Muscle layer of colon (tissue), 2 donors: ENCODE results near the gene KRTDAP.
"Not testable (repeated sequence)": the region's sequence is repeated elsewhere in the genome, so short reads cannot be mapped to it uniquely, and the experiment has no call there.

ENCODE experiments used
- H3K27ac ChIP-seq: one replicate; pipeline ENCODE4 v1.7.0; 2013; ENCODE audit warnings: low read depth, mild to moderate bottlenecking, low read length, moderate library complexity
- H3K27me3 ChIP-seq, 2 donors: one replicate each; pipeline ENCODE4 v1.7.0; 2013; ENCODE audit warnings: low read length in 2 of 2, mild to moderate bottlenecking in 2 of 2; ENCODE audit not compliant: insufficient read depth in 2 of 2, control insufficient read depth in 1 of 2
- H3K36me3 ChIP-seq: one replicate; pipeline ENCODE4 v1.7.0; 2013; ENCODE audit warnings: mild to moderate bottlenecking, low read length; ENCODE audit not compliant: insufficient read depth
- H3K4me1 ChIP-seq: one replicate; pipeline ENCODE4 v1.7.0; 2013; ENCODE audit warnings: mild to moderate bottlenecking, low read length; ENCODE audit not compliant: insufficient read depth
- H3K4me3 ChIP-seq, 2 donors: one replicate each; pipeline ENCODE4 v1.7.0; 2013; ENCODE audit warnings: low read length in 2 of 2, low read depth in 1 of 2, mild to moderate bottlenecking in 1 of 2, moderate library complexity in 1 of 2
- H3K9ac ChIP-seq: one replicate; pipeline ENCODE4 v1.7.0; 2013; ENCODE audit warnings: low read length
- H3K9me3 ChIP-seq: one replicate; pipeline ENCODE4 v1.7.0; 2013; ENCODE audit warnings: mild to moderate bottlenecking, low read length
- donor health status: abdominal sarcoma.
- donor health status: Adenocarcinoma of cecum.

Gene KRTDAP

DNA sequence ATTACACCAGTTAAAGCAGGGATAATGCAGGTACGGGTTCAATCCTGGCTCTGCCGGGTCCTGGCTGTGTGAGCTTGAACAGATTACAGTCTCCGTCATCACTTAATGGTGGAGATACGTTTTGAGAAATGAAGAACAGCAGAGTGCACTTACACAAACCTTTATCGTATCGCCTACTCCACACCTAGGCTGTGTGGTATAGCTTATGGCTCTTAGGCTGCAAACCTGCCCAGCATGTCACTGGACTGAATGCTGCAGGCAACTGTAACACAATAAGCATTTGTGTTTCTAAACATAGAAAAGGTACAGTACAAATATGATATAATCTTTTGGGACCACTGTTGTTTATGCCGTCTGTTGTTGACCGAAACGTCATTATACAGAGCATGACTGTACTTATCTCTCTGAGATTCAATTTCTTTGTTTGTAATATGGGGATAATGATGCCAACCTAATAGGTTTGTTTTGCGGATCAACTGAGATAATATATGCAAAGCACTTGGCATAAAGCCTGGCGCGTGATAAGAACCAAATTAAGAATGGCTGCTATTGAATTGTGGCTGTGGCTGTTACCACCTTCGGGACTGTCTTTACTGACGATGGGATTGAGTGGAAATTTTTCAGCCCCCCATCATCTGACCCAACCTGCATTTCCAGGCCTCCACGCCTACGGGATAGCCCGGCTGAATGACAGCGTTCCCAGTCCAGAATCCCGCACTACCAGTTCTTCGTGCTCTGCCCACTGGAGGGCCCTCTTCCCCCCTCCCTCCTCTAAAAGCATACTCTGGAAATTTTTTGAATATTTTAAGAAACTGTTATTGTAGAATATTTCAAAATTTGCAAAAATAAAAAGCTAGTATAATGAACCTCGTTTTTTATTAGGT lies 11.2 kb downstream of the KRTDAP start:
- Histone ChIP-seq H3K9ac (no peak overlapping the region), H3K4me1 (no peaks in the 10 kb centered on the region), H3K4me3 (no peak overlapping the region), H3K27me3 (no peaks in the 10 kb centered on the region), H3K36me3 (no peaks in the 10 kb centered on the region), H3K27ac (no peak overlapping the region), H3K9me3 (no peaks in the 10 kb centered on the region)

DNA sequence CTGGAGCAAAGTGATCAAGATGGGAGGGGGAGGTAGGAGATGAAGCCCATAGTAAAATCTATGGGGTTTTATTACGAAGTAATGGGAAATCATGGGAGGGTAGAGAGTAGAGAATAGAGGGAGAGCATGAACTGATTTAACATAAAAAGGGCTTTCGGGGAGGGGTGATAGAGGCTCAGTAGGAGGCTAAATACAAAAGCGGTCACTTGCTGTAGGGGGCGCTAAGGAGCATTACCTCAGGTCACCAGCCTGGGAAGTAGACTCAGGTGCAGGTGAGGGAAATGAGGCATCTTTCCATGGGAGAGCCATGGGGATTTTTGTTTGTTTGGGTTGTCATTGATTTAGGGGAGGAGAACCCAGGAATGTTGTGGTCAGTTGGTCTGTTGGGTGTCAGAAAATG lies 14.1 kb downstream of the KRTDAP start:
- no peak overlapping the region for H3K9ac ChIP-seq
- no peak overlapping the region for H3K4me3 ChIP-seq
- H3K27me3 ChIP-seq, result no peaks in the 10 kb centered on the region
- H3K27ac ChIP-seq, result no peak overlapping the region
- H3K36me3 ChIP-seq, result no peaks in the 10 kb centered on the region
- no peaks in the 10 kb centered on the region for H3K4me1 ChIP-seq
- no peaks in the 10 kb centered on the region for H3K9me3 ChIP-seq

DNA sequence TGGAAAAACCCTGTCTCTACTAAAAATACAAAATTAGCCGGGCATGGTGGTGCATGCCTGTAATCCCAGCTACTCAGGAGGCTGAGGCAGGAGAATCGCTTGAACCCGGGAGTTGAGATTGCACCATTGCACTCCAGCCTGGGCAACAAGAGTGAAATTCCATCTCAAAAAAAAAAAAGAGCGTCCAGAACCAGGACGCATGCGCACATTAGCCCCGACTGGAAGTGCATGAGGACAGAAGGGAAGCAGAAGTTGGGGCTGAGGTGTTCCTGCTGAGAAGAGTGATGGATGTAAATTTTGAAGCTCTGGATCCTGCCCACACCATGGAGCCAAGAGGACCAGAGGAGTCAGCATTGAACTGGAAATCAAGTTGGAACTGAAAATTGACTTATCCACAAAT lies 15.7 kb downstream of the KRTDAP start:
- H3K9ac ChIP-seq, H3K4me1 ChIP-seq, H3K36me3 ChIP-seq, H3K27ac ChIP-seq, H3K4me3 ChIP-seq, H3K27me3 ChIP-seq, H3K9me3 ChIP-seq: not testable (repeated sequence)

DNA sequence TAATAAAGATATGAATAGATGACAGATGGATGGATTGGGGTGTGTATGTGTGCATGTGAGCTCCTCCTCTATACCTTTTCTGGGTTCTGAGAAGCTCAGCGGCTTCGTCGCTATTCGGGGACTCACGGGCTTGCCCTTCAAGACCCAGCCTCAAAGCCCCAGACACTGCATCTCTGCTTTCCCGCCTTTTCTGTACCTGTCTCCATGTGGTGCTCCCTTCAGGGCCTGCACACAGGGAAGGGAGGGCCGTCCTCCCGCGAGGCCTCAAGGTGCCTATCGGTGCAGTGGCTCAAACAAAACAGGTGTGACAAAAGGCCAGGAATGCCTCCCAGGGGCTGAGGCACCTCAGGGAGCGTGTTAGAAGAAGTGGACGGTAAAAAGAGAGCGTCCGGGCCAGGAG lies 16.2 kb downstream of the KRTDAP start:
- Histone ChIP-seq H3K4me3 (no peak overlapping the region), H3K36me3 (no peaks in the 10 kb centered on the region), H3K9ac (no peak overlapping the region), H3K9me3 (no peaks in the 10 kb centered on the region), H3K27ac (no peak overlapping the region), H3K4me1 (no peaks in the 10 kb centered on the region), H3K27me3 (no peaks in the 10 kb centered on the region)

DNA sequence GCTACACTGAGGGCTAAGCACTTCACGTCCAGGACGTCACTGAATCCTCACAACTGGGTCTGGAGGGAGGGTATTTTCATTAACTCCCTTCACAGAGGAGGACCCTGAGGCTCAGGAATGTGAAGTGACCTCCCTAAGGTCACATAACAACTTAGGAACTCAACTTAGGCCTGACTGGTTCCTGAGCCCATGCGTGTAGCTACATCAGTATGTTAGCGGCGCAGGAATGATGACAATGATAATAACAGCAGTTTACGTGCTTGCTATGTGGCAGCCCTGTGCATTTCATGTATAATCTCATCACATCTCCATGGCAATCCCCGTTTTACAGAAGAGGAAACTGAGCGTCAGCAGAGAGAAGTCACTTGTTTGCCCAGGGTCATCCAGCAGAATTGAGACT lies 18.3 kb downstream of the KRTDAP start:
- no peaks in the 10 kb centered on the region for H3K9me3 ChIP-seq
- H3K9ac ChIP-seq, result no peak overlapping the region
- no peaks in the 10 kb centered on the region for H3K36me3 ChIP-seq
- no peaks in the 10 kb centered on the region for H3K27me3 ChIP-seq
- H3K4me3 ChIP-seq, result no peak overlapping the region
- no peaks in the 10 kb centered on the region for H3K4me1 ChIP-seq
- no peak overlapping the region for H3K27ac ChIP-seq

DNA sequence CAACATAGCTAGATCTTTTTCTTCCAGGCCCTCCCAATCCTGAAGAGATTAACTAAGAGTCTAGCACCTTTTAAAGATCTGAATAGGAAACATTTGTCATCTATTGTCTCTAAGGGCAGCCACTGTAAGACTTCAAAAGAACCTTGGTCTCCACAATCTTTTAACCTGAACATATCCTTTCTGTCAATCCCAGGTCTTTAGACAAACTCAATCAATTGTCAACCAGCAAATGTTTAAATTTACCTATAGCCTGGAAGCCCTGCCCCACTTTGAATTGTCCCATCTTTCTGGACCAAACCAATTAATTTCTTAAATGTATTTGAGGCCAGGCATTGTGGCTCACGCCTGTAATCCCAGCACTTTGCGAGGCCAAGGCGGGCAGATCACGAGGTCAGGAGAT lies 19.2 kb downstream of the KRTDAP start:
- not testable (repeated sequence) for H3K4me1 ChIP-seq, H3K4me3 ChIP-seq, H3K27ac ChIP-seq, H3K9me3 ChIP-seq, H3K9ac ChIP-seq, H3K27me3 ChIP-seq, H3K36me3 ChIP-seq

DNA sequence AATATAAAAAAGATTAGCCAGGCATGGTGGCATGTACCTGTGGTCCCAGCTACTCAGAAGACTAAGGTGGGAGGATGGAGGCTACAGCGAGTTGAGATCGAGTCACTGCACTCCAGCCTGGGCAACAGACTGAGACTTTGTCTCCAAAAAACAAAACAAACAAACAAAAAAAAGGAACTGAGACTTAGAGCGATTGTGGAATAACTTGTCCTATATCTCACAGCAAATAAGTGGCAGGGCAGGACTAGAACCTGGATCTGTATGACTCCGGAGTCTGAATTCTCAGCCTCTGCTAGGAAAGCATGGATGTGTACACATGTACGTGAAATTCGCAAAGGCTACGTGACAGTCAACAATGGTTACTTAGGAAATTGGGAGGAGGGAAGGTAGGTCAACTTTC lies 20.1 kb downstream of the KRTDAP start:
- Histone ChIP-seq H3K27ac (no peak overlapping the region), H3K9me3 (no peaks in the 10 kb centered on the region), H3K36me3 (no peaks in the 10 kb centered on the region), H3K9ac (no peak overlapping the region), H3K27me3 (no peaks in the 10 kb centered on the region), H3K4me3 (no peak overlapping the region), H3K4me1 (no peaks in the 10 kb centered on the region)

DNA sequence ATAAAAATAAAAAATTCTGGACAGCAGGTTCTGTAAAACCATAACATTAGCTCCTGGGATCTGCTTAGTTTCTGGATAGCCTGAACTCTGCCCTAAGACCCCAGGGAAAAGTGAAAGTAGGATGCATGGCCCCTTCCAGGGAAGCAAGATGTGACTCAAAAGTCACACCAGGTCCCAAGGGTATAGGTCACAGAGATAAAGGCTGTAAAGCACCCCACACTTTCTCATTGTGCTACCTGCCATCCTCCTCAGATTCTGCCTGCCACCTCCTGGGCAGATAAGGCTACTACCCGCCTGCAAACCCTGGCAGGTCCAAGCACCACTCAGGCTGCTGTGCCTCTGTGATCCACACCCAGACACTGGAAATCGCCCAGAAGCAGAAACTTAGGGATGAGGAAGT lies 21.6 kb downstream of the KRTDAP start:
- no peak overlapping the region for H3K9ac ChIP-seq
- no peaks in the 10 kb centered on the region for H3K36me3 ChIP-seq
- no peaks in the 10 kb centered on the region for H3K4me1 ChIP-seq
- no peaks in the 10 kb centered on the region for H3K9me3 ChIP-seq
- no peak overlapping the region for H3K4me3 ChIP-seq
- no peaks in the 10 kb centered on the region for H3K27me3 ChIP-seq
- H3K27ac ChIP-seq, result no peak overlapping the region

DNA sequence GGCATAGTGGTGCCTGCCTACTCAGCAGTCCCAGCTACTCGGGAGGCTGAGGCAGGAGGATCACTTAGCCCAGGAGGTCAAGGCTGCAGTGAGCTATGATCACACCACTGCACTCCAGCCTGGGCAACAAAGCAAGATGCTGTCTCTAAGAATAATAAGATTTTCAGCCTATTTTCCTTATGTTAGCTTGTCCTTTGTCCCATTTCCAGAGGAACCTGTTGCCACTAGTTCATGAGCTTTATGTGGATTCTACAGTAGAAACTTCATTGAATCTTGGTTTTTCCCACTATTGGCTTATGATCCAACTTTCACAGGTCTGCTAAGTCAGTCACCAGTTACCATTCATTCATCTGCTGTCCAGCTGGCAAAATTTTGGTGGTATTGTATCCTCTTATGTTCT lies 24.0 kb downstream of the KRTDAP start:
- H3K27ac ChIP-seq, result no peak overlapping the region
- H3K9ac ChIP-seq, result no peak overlapping the region
- H3K4me1 ChIP-seq, result no peaks in the 10 kb centered on the region
- no peaks in the 10 kb centered on the region for H3K36me3 ChIP-seq
- no peak overlapping the region for H3K4me3 ChIP-seq
- H3K27me3 ChIP-seq, result no peaks in the 10 kb centered on the region
- no peaks in the 10 kb centered on the region for H3K9me3 ChIP-seq

DNA sequence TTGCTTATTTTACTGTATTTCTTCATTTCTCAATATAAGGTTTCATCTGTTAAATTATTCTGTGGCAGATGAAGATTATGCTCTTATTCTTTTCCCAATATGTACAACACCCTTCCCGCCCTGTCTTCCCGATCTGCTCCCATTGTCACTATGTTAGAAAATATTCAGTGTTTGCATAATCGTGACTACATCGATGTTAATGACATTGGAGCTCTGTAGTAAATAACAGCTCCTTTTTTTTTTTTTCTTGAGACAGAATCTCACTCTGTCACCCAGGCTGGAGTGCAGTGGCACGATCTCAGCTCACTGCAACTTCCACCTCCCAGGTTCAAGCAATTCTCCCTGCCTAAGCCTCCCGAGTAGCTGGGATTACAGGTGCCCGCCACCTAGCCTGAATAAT lies 27.3 kb downstream of the KRTDAP start:
- H3K36me3 ChIP-seq, H3K27ac ChIP-seq, H3K27me3 ChIP-seq, H3K9me3 ChIP-seq, H3K9ac ChIP-seq, H3K4me3 ChIP-seq, H3K4me1 ChIP-seq: not testable (repeated sequence)

DNA sequence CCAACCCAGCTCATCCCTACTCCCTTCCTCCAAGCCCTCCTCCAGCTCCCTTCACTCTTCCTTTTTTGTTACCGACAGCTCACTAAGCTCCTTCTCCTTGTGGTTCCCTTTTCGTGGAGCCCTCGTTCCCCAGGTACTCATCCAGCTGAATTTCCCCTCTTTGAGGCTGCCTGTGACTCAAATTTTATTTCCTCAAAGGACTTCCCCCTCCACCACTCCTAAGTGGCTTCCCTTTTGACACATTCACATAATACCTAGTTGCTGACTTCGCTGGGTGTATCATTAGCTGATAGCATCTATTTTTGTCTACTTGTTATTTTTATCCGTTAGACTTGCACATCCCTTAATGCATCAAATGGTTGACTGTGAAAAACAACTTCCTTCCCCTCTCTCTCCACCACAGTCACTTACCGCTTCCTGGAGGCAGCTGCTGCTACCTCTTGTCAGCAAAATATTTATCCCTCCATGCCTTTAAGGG lies 27.7 kb downstream of the KRTDAP start:
- Histone ChIP-seq H3K4me1 (peaks cover 4% of the 10 kb centered on the region), H3K9ac (no peak overlapping the region), H3K27me3 (no peaks in the 10 kb centered on the region), H3K4me3 (no peak overlapping the region), H3K9me3 (no peaks in the 10 kb centered on the region), H3K36me3 (no peaks in the 10 kb centered on the region), H3K27ac (no peak overlapping the region)

DNA sequence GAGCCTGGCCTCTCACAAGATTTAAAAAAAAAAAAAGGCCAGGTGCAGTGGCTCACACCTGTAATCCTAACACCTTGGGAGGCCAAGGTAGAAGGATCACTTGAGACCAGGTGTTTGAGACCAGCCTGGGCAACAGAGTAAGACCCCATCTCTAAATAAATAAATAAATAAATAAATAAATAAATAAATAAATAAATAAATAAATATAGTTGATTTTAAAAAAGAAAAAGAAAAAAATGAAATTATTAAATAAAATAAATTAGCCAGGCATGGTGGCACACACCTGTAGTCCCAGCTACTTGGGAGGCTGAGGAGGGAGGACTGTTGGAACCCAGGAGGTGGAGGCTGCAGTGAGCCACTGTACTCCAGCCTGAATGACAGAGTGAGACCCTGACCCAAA lies 28.5 kb downstream of the KRTDAP start:
- not testable (repeated sequence) for H3K36me3 ChIP-seq

More for the DNA sequence above, 28.5 kb downstream of the KRTDAP start:
- not testable (repeated sequence) for H3K9me3 ChIP-seq, H3K4me1 ChIP-seq, H3K9ac ChIP-seq, H3K27ac ChIP-seq, H3K4me3 ChIP-seq, H3K27me3 ChIP-seq
